GM23248 (cell line): ENCODE results near the gene GAB2.

Source experiments
- EZH2 ChIP-seq: fragments of 200-600 bp; sonication (generic); IDR thresholded peaks from 2 replicates; pipeline ENCODE4 v1.6.1; 2018; ENCODE audit warnings: antibody characterized with exemption, mild to moderate bottlenecking; ENCODE audit not compliant: insufficient read depth, poor library complexity, severe bottlenecking
- EZH2phosphoT487 ChIP-seq: fragments of 200-600 bp; sonication (generic); IDR thresholded peaks from 2 replicates; pipeline ENCODE4 v1.6.1; 2018; ENCODE audit warnings: antibody characterized with exemption, moderate library complexity, mild to moderate bottlenecking, low read depth; ENCODE audit not compliant: insufficient read depth

DNA sequence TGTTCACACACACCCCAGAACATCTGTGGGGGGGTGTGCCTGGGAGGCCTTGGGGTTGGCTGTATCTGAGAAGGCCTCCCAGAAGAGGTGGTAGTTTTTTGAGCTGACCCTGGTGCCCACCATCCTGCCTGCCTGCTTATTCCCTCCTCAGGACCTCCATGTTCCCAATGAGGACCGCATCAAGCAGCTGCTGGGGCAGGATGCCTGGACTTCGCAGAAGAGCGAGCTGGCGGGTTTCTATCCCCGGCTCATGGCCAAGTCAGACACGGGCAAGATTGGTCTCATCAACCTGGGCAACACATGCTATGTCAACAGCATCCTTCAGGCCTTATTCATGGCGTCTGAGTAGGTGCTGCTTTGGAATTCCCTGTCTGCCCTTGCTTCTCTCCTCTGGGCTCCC lies 211.9 kb downstream of the GAB2 start:
- TF ChIP-seq EZH2 (no peak), EZH2phosphoT487 (no peak)
